Measurements from ENCODE around the gene AK8.

GRCh38 chr9:132823370-132824145, 54.5 kb downstream of the AK8 start:
- TF ChIP-seq GABPA (IDR thresholded peaks at IDR 0.05 in 1 of 2, conservative IDR thresholded peaks at IDR 0.05 in 1 of 2) (no peak), TAF1 (conservative IDR thresholded peaks at IDR 0.05) (no peak), RAD21 (IDR thresholded peaks at IDR 0.05) (no peak), MAX (IDR thresholded peaks at IDR 0.05) (no peak), EGR1 (IDR thresholded peaks at IDR 0.05; ENCODE audit: low read depth in 2 of 2) (no peak), FOXA1 (IDR thresholded peaks at IDR 0.05) (no peak), NR2F2 (IDR thresholded peaks at IDR 0.05) (no peak), YY1 (IDR thresholded peaks at IDR 0.05) (no peak), SP1 (IDR thresholded peaks at IDR 0.05) (no peak), ATF3 (IDR thresholded peaks at IDR 0.05) (no peak)
- TF ChIP-seq, protein P1, sequence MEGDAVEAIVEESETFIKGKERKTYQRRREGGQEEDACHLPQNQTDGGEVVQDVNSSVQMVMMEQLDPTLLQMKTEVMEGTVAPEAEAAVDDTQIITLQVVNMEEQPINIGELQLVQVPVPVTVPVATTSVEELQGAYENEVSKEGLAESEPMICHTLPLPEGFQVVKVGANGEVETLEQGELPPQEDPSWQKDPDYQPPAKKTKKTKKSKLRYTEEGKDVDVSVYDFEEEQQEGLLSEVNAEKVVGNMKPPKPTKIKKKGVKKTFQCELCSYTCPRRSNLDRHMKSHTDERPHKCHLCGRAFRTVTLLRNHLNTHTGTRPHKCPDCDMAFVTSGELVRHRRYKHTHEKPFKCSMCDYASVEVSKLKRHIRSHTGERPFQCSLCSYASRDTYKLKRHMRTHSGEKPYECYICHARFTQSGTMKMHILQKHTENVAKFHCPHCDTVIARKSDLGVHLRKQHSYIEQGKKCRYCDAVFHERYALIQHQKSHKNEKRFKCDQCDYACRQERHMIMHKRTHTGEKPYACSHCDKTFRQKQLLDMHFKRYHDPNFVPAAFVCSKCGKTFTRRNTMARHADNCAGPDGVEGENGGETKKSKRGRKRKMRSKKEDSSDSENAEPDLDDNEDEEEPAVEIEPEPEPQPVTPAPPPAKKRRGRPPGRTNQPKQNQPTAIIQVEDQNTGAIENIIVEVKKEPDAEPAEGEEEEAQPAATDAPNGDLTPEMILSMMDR (IDR thresholded peaks at IDR 0.05; ENCODE audit: low read depth, low read length, missing input control) = no peak
